Measurements from ENCODE around the gene MORN5.

Gene MORN5

DNA sequence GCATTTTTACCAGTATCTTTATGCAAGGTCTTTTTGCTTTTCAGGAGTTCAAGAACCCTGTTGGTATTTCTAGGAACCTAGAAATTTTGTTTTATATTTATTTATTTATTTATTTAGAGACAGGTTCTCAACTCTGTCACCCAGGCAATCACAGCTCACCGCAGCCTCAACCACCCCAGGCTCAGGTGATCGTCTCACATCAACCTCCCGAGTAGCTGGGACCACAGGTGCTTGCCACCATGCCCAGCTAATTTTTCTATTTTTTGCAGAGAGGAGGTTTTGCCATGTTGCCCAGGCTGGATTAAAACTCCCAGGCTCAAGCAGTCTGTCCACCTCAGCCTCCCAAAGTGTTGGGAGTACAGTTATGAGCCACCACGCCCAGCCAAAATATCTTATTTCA, 36.2 kb downstream of the MORN5 start:
- H3K27me3 ChIP-seq (ENCODE audit: control insufficient read depth, insufficient read depth, low read length) = peaks cover 40% of the 10 kb centered on the region

DNA sequence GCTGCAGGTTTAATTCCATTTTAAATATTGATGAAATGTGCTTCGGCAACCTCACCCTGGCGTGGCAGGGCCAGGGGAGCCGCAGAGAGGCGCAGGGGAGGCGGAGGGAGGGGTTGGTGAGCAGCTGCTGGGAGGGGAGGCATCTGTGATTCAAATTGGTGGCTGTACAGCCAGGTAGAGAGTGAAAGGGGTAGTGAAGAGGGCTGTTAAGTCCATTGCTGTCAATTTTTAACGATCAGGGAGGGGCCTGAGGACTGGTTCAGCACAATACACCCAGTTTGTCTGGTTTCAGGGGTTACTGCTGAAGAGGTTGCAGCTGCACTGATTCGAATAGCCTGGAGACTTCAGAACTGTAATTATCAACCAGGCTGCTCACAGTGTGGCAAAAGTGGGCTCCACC, 37.7 kb downstream of the MORN5 start:
- Histone ChIP-seq H3K4me2 (ENCODE audit: low read length) (no peak overlapping the region), H3K4me3 (ENCODE audit: low read length) (no peak overlapping the region), H3K9me3 (replicated peaks; ENCODE audit: low read length) (no peaks in the 10 kb centered on the region), H3K27me3 (ENCODE audit: control insufficient read depth, insufficient read depth, low read length) (peaks cover 33% of the 10 kb centered on the region), H3K36me3 (ENCODE audit: insufficient read depth, low read length) (no peaks in the 10 kb centered on the region), H3K9ac (ENCODE audit: low read depth, low read length) (no peak overlapping the region), H3K4me1 (ENCODE audit: control insufficient read depth, insufficient read depth, low read length) (peaks cover 14% of the 10 kb centered on the region)

More for the DNA sequence above, 36.2 kb downstream of the MORN5 start:
- Histone ChIP-seq H3K36me3 (ENCODE audit: insufficient read depth, low read length) (no peaks in the 10 kb centered on the region), H3K9me3 (replicated peaks; ENCODE audit: low read length) (no peaks in the 10 kb centered on the region), H3K9ac (ENCODE audit: low read depth, low read length) (no peak overlapping the region), H3K4me3 (ENCODE audit: low read length) (no peak overlapping the region), H3K4me1 (ENCODE audit: control insufficient read depth, insufficient read depth, low read length) (peaks cover under 1% of the 10 kb centered on the region), H3K4me2 (ENCODE audit: low read length) (no peak overlapping the region)

DNA sequence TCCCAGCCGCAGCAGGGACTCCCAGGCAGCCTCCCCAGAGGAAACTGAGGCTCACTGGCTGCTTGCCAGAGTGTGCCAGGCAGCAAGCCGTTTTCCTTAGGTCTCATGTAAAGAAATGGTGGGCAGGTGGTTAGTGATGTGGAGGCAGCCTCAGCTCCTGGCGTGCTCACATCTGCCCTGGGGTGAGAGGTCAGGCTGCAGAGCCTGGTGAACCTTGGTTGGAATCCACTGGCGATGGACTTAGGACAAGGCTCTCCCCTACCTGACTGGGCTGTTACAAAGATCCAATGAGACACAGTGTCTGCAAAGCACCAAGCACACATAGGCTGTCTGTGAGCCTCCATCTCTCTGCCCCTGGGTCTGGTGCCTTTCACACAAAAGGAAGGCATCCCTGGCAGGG, 38.2 kb downstream of the MORN5 start:
- Histone ChIP-seq H3K9me3 (replicated peaks; ENCODE audit: low read length) (no peaks in the 10 kb centered on the region), H3K9ac (ENCODE audit: low read depth, low read length) (no peak overlapping the region), H3K4me3 (ENCODE audit: low read length) (no peak overlapping the region), H3K4me1 (ENCODE audit: control insufficient read depth, insufficient read depth, low read length) (peaks cover 14% of the 10 kb centered on the region), H3K27me3 (ENCODE audit: control insufficient read depth, insufficient read depth, low read length) (peaks cover 31% of the 10 kb centered on the region), H3K4me2 (ENCODE audit: low read length) (no peak overlapping the region), H3K36me3 (ENCODE audit: insufficient read depth, low read length) (no peaks in the 10 kb centered on the region)

- no peaks in the 10 kb centered on the region for H3K36me3 ChIP-seq (ENCODE audit: insufficient read depth, low read length)
- no peak overlapping the region for H3K4me3 ChIP-seq (ENCODE audit: low read length)
- peaks cover 26% of the 10 kb centered on the region for H3K27me3 ChIP-seq (ENCODE audit: control insufficient read depth, insufficient read depth, low read length)
- H3K4me2 ChIP-seq (ENCODE audit: low read length) = peak overlapping the region; percentile 29
- H3K9me3 ChIP-seq (replicated peaks; ENCODE audit: low read length) = no peaks in the 10 kb centered on the region
- H3K4me1 ChIP-seq (ENCODE audit: control insufficient read depth, insufficient read depth, low read length) = peaks cover 19% of the 10 kb centered on the region
- H3K9ac ChIP-seq (ENCODE audit: low read depth, low read length) = no peak overlapping the region
Observed at GRCh38 chr9:122200960-122201595, 41.4 kb downstream of the MORN5 start.

DNA sequence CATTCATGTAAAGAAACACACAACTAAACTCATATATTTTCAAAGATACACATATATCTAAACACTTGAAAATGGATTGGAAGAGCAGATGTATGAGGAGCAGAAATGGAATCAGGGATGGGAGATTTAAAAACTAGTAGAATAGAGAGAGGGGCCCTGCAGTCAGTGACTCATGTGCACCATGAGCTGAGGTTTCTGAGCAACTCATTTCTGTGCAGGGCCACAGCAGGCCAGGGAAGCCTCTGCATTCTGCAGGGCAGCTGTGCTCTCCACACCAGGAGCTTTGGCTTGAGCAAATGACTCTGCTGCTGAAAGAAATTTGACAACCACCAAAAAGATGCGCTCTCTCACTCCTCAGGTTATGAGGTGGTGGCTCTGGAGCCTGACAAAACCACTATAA, 41.9 kb downstream of the MORN5 start:
- Histone ChIP-seq H3K36me3 (ENCODE audit: insufficient read depth, low read length) (no peaks in the 10 kb centered on the region), H3K4me1 (ENCODE audit: control insufficient read depth, insufficient read depth, low read length) (peaks cover 25% of the 10 kb centered on the region), H3K9ac (ENCODE audit: low read depth, low read length) (no peak overlapping the region), H3K27me3 (ENCODE audit: control insufficient read depth, insufficient read depth, low read length) (peaks cover 24% of the 10 kb centered on the region), H3K4me2 (ENCODE audit: low read length) (peak overlapping the region; percentile 29), H3K9me3 (replicated peaks; ENCODE audit: low read length) (no peaks in the 10 kb centered on the region), H3K4me3 (ENCODE audit: low read length) (no peak overlapping the region)

GRCh38 chr9:122202111-122202510, 42.4 kb downstream of the MORN5 start:
- peaks cover 30% of the 10 kb centered on the region for H3K4me1 ChIP-seq (ENCODE audit: control insufficient read depth, insufficient read depth, low read length)
- H3K36me3 ChIP-seq (ENCODE audit: insufficient read depth, low read length) = no peaks in the 10 kb centered on the region
- no peaks in the 10 kb centered on the region for H3K9me3 ChIP-seq (replicated peaks; ENCODE audit: low read length)
- no peak overlapping the region for H3K4me2 ChIP-seq (ENCODE audit: low read length)
- H3K27me3 ChIP-seq (ENCODE audit: control insufficient read depth, insufficient read depth, low read length) = peaks cover 20% of the 10 kb centered on the region
- H3K4me3 ChIP-seq (ENCODE audit: low read length) = no peak overlapping the region
- H3K9ac ChIP-seq (ENCODE audit: low read depth, low read length) = no peak overlapping the region

GRCh38 chr9:122204055-122204454, 44.3 kb downstream of the MORN5 start:
- H3K4me3 ChIP-seq (ENCODE audit: low read length) = no peak overlapping the region

DNA sequence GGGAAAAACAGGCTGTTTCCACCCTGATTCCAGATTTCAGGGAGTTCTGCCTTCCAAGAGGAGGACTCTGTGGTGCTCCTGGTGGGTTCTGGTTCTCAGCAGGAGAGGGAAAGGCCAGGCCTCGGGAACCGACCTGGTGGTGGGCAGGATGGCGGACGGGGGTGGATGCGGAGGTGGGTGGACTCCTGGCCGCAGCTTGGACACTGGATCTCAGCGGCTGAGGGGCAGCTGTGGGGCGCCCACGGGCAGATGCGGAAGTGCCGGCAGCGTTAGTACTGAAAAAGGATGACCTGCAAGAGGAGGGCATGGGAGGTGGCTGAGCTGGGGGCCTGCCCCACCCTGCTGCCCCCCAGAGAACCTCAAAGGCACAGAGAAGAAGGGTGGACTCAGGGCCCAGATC, 44.8 kb downstream of the MORN5 start:
- peaks cover 30% of the 10 kb centered on the region for H3K4me1 ChIP-seq (ENCODE audit: control insufficient read depth, insufficient read depth, low read length)
- no peak overlapping the region for H3K4me3 ChIP-seq (ENCODE audit: low read length)
- no peak overlapping the region for H3K4me2 ChIP-seq (ENCODE audit: low read length)
- no peaks in the 10 kb centered on the region for H3K36me3 ChIP-seq (ENCODE audit: insufficient read depth, low read length)
- no peaks in the 10 kb centered on the region for H3K9me3 ChIP-seq (replicated peaks; ENCODE audit: low read length)
- peaks cover 9% of the 10 kb centered on the region for H3K27me3 ChIP-seq (ENCODE audit: control insufficient read depth, insufficient read depth, low read length)
- no peak overlapping the region for H3K9ac ChIP-seq (ENCODE audit: low read depth, low read length)

More at GRCh38 chr9:122204055-122204454, 44.3 kb downstream of the MORN5 start:
- H3K27me3 ChIP-seq (ENCODE audit: control insufficient read depth, insufficient read depth, low read length) = peaks cover 10% of the 10 kb centered on the region
- H3K9ac ChIP-seq (ENCODE audit: low read depth, low read length) = no peak overlapping the region
- no peaks in the 10 kb centered on the region for H3K36me3 ChIP-seq (ENCODE audit: insufficient read depth, low read length)
- peaks cover 30% of the 10 kb centered on the region for H3K4me1 ChIP-seq (ENCODE audit: control insufficient read depth, insufficient read depth, low read length)
- no peak overlapping the region for H3K4me2 ChIP-seq (ENCODE audit: low read length)
- no peaks in the 10 kb centered on the region for H3K9me3 ChIP-seq (replicated peaks; ENCODE audit: low read length)

DNA sequence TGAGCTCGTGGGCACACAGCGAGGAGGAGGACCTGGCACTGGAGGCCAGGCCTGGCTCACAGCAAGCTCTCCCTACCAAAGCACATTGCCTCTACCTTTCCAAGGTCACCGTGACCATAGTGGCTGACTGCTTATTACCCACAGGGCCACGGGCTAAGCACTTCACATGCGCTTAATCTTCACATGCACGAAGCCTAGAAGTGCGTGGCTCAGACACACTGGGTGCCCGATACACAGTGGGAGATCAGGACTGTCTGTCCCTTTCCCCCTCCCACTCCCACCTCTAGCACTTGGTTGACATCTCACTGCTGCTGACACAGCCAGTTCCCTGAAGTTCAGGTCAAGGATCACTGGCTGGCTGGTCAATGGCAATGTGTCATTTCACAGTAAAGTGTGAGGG, 45.5 kb downstream of the MORN5 start:
- H3K9ac ChIP-seq (ENCODE audit: low read depth, low read length) = no peak overlapping the region
- no peak overlapping the region for H3K4me3 ChIP-seq (ENCODE audit: low read length)
- H3K27me3 ChIP-seq (ENCODE audit: control insufficient read depth, insufficient read depth, low read length) = peaks cover 10% of the 10 kb centered on the region
- no peak overlapping the region for H3K4me2 ChIP-seq (ENCODE audit: low read length)
- no peaks in the 10 kb centered on the region for H3K9me3 ChIP-seq (replicated peaks; ENCODE audit: low read length)
- peaks cover 30% of the 10 kb centered on the region for H3K4me1 ChIP-seq (ENCODE audit: control insufficient read depth, insufficient read depth, low read length)
- H3K36me3 ChIP-seq (ENCODE audit: insufficient read depth, low read length) = no peaks in the 10 kb centered on the region

DNA sequence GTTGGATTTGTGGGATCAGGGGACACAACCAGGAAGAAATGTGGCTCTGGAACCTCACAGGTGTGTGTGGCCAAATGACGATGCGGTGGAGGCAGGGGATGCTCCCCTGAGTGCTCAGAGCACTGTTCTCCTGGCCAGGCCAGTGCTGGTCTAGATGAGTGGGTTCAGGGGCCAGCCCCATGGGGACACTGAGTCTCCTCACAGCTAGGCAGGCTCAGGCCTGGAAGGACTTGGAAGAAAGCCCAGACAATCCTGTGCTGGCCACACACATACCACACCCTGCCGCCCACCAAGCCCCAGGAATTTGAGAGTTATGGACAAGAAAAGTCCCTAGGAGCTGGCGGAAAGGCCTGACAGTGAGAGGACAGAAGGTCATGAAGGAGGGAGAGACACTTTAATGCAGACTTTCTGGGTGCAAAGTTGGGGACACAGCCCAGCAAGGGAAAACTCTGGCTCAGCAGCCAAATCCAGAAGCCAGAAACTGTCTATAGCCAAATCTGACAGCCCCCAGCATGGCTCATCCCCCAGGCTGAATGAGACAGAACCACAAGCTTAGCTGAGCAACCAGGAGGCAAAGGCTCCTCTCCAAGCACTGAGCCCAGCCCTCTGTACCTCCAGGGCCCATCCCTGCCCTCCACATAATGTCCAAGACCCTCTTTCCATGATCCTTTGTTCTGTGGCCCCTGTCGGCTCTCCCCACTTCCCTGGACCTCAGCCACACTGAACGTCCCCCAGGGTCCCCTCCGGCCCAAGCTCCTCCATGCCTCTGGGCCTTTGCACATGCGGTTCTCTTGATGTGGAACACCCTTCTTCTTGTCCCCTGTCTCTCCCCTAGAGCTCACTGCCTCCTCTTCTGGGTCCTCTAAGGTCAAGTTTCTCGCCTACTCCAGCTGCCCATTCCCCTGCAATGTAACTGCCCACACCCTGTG, 46.7 kb downstream of the MORN5 start:
- no peak overlapping the region for H3K4me3 ChIP-seq (ENCODE audit: low read length)
- peak overlapping the region; percentile 55 for H3K4me2 ChIP-seq (ENCODE audit: low read length)
- peaks cover 24% of the 10 kb centered on the region for H3K4me1 ChIP-seq (ENCODE audit: control insufficient read depth, insufficient read depth, low read length)
- no peaks in the 10 kb centered on the region for H3K9me3 ChIP-seq (replicated peaks; ENCODE audit: low read length)
- peaks cover 20% of the 10 kb centered on the region for H3K27me3 ChIP-seq (ENCODE audit: control insufficient read depth, insufficient read depth, low read length)
- H3K9ac ChIP-seq (ENCODE audit: low read depth, low read length) = no peak overlapping the region
- no peaks in the 10 kb centered on the region for H3K36me3 ChIP-seq (ENCODE audit: insufficient read depth, low read length)

DNA sequence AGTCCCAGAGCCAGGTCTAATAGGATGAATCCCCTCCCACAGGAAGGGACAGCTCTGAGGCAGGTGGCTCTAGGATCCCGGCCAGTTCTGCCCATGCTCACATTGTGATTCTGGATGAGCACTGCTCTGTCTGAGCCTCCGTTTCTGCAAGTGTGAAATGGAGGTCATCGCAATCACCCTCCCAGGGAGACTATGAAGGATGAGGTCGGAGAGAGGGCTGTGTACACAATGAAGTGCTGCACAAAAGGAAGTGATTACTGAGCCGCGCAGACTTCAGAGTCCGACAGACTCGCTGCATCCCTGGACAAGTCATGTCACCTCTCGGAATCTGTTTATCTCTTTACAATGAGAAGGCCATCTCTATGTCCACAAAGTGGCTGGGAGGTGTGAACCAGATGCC, 47.4 kb downstream of the MORN5 start:
- H3K9ac ChIP-seq (ENCODE audit: low read depth, low read length) = no peak overlapping the region
- H3K36me3 ChIP-seq (ENCODE audit: insufficient read depth, low read length) = no peaks in the 10 kb centered on the region
- H3K4me2 ChIP-seq (ENCODE audit: low read length) = no peak overlapping the region
- H3K4me3 ChIP-seq (ENCODE audit: low read length) = no peak overlapping the region
- peaks cover 17% of the 10 kb centered on the region for H3K4me1 ChIP-seq (ENCODE audit: control insufficient read depth, insufficient read depth, low read length)
- no peaks in the 10 kb centered on the region for H3K9me3 ChIP-seq (replicated peaks; ENCODE audit: low read length)
- H3K27me3 ChIP-seq (ENCODE audit: control insufficient read depth, insufficient read depth, low read length) = peaks cover 27% of the 10 kb centered on the region
